NB4 (cell line): ENCODE data around the gene DUOX1.

ENCODE experiments used
- DNase-seq: peaks from one replicate; pipeline ENCODE4 v3.0.0; 2010; ENCODE audit warnings: low read depth
- H3K4me3 ChIP-seq: one replicate; pipeline ENCODE4 v1.5.1; 2011; ENCODE audit warnings: mild to moderate bottlenecking, low read depth, low read length, moderate library complexity
- MYC ChIP-seq: IDR thresholded peaks from 2 replicates; pipeline ENCODE4 v1.6.1; 2011; ENCODE audit warnings: low read depth, low read length
- POLR2A ChIP-seq: IDR thresholded peaks from 2 replicates; pipeline ENCODE4 v1.6.1; 2011; ENCODE audit warnings: mild to moderate bottlenecking; ENCODE audit not compliant: insufficient read length; ENCODE audit errors: extremely low read depth
- TF ChIP-seq, protein P1 (sequence below): IDR thresholded peaks from one replicate; pipeline ENCODE4 v1.5.1; 2012; ENCODE audit warnings: low read depth, low read length
- TF ChIP-seq, protein P2 (sequence below): IDR thresholded peaks from 2 replicates; pipeline ENCODE4 v1.6.1; 2011; ENCODE audit warnings: low read depth, low read length

The DUOX1 gene

GRCh38 chr15:45203182-45203581 is 73.4 kb downstream of the DUOX1 start:
- no peak overlapping the region for H3K4me3 ChIP-seq
- TF ChIP-seq, protein P1, sequence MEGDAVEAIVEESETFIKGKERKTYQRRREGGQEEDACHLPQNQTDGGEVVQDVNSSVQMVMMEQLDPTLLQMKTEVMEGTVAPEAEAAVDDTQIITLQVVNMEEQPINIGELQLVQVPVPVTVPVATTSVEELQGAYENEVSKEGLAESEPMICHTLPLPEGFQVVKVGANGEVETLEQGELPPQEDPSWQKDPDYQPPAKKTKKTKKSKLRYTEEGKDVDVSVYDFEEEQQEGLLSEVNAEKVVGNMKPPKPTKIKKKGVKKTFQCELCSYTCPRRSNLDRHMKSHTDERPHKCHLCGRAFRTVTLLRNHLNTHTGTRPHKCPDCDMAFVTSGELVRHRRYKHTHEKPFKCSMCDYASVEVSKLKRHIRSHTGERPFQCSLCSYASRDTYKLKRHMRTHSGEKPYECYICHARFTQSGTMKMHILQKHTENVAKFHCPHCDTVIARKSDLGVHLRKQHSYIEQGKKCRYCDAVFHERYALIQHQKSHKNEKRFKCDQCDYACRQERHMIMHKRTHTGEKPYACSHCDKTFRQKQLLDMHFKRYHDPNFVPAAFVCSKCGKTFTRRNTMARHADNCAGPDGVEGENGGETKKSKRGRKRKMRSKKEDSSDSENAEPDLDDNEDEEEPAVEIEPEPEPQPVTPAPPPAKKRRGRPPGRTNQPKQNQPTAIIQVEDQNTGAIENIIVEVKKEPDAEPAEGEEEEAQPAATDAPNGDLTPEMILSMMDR = no peak
- TF ChIP-seq MYC (no peak), POLR2A (no peak)
- TF ChIP-seq, protein P2, sequence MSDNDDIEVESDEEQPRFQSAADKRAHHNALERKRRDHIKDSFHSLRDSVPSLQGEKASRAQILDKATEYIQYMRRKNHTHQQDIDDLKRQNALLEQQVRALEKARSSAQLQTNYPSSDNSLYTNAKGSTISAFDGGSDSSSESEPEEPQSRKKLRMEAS = no peak
- no peak for DNase-seq

DNA sequence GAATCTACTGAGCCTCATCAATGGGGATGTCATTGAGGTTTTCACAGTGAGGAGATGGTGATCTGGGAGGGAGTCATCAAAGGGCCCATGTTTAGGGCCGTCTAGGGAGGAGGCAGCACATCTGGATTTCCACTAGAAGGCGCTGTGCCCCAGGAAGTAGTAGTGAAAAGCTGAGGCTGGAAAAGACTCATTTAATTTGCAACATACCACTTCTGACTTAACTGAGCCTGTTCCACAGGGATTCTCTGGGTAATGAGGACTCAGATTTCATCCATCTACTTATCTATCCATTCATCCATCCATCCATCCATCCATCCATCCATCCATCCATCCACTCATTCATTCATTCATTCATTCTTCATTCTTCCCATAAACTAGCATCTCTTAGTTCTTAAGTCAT is 75.4 kb downstream of the DUOX1 start:
- DNase-seq = peak; percentile 71
- H3K4me3 ChIP-seq = no peak overlapping the region
- TF ChIP-seq POLR2A = no peak
- TF ChIP-seq, protein P1 = peak; percentile 93
- 0 out of 2 replicates have a peak, but pooled peaks have one; percentile 41 for TF ChIP-seq MYC

DNA sequence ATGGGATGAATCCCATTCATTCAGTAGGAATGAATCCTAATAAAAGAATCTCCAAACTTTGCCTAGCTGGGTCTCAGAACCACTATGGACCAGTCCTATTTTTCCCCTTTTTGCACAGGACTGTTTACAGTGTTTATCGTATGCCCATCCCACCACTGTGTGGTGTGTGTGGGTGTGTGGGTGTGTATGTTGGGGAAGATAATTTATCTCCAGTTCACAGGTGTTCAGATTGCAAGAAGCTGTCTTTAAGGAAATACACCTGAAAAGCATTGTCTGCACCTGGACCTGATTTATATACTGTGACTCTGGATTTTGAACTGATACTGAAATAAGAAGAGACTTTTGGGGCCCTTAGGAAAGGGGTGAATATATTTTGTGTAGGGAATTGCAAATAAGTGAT is 82.7 kb downstream of the DUOX1 start:
- no peak overlapping the region for H3K4me3 ChIP-seq
- no peak for DNase-seq
- TF ChIP-seq, protein P1 = no peak
- TF ChIP-seq, protein P2 = no peak
- TF ChIP-seq MYC (no peak), POLR2A (no peak)
